GM18870 (cell line): ENCODE data around the gene ATP8B2.
"Not testable (repeated sequence)": the region's sequence is repeated elsewhere in the genome, so short reads cannot be mapped to it uniquely, and the experiment has no call there.

Experiments used
- ATAC-seq: cut with Tn5 transposase; IDR thresholded peaks from one replicate; pipeline ENCODE4 v1.9.1; 2021; ENCODE audit warnings: moderate library complexity; ENCODE audit not compliant: unreplicated experiment

The ATP8B2 gene

GRCh38 chr1:154321609-154321934, 3.8 kb upstream of the ATP8B2 start:
- not testable (repeated sequence) for ATAC-seq

- ATAC-seq: no peak
Measured at GRCh38 chr1:154323493-154323892, 1.8 kb upstream of the ATP8B2 start.

GRCh38 chr1:154324241-154324640, 1.1 kb upstream of the ATP8B2 start:
- no peak for ATAC-seq

GRCh38 chr1:154325583-154326545, 539 bp downstream of the ATP8B2 start:
- ATAC-seq: no peak

GRCh38 chr1:154326546-154327465, 1.5 kb downstream of the ATP8B2 start:
- ATAC-seq: no peak

GRCh38 chr1:154327466-154328317, 2.4 kb downstream of the ATP8B2 start:
- no peak for ATAC-seq

- no peak for ATAC-seq
Measured at GRCh38 chr1:154328318-154329151, 3.2 kb downstream of the ATP8B2 start.

- ATAC-seq: no peak
Measured at GRCh38 chr1:154329152-154329521, 3.8 kb downstream of the ATP8B2 start.

- no peak for ATAC-seq
Measured at GRCh38 chr1:154329551-154330131, 4.3 kb downstream of the ATP8B2 start.

GRCh38 chr1:154330669-154331068, 5.3 kb downstream of the ATP8B2 start:
- no peak for ATAC-seq

GRCh38 chr1:154334079-154335024, 9.0 kb downstream of the ATP8B2 start:
- ATAC-seq: no peak

GRCh38 chr1:154335025-154335714, 9.8 kb downstream of the ATP8B2 start:
- ATAC-seq: no peak

GRCh38 chr1:154337253-154337894, 12.0 kb downstream of the ATP8B2 start:
- ATAC-seq: no peak

GRCh38 chr1:154338875-154339274, 13.6 kb downstream of the ATP8B2 start:
- no peak for ATAC-seq

- ATAC-seq: not testable (repeated sequence)
Measured at GRCh38 chr1:154341366-154341765, 16.0 kb downstream of the ATP8B2 start.

GRCh38 chr1:154342132-154342531, 16.8 kb downstream of the ATP8B2 start:
- ATAC-seq: no peak

GRCh38 chr1:154342836-154343472, 17.6 kb downstream of the ATP8B2 start:
- no peak for ATAC-seq
